OCI-M2 (cell line): ENCODE results near the gene LRPAP1.
"Not testable (repeated sequence)": the region's sequence is repeated elsewhere in the genome, so short reads cannot be mapped to it uniquely, and the experiment has no call there.

Experiments used
- DNase-seq: peaks from one replicate; lab custom pipeline; 2025; ENCODE audit not compliant: unreplicated experiment; lab: John Stamatoyannopoulos, UW

Gene LRPAP1

GRCh38 chr4:3562127-3562526 lies 29.9 kb upstream of the LRPAP1 start:
- not testable (repeated sequence) for DNase-seq

GRCh38 chr4:3560465-3560864 lies 28.2 kb upstream of the LRPAP1 start:
- not testable (repeated sequence) for DNase-seq

GRCh38 chr4:3559381-3560290 lies 27.4 kb upstream of the LRPAP1 start:
- DNase-seq = not testable (repeated sequence)

GRCh38 chr4:3558514-3558836 lies 26.3 kb upstream of the LRPAP1 start:
- not testable (repeated sequence) for DNase-seq

GRCh38 chr4:3557676-3558513 lies 25.7 kb upstream of the LRPAP1 start:
- DNase-seq = not testable (repeated sequence)

- not testable (repeated sequence) for DNase-seq
Measured at GRCh38 chr4:3557088-3557492, 24.9 kb upstream of the LRPAP1 start.

GRCh38 chr4:3556244-3556867 lies 24.1 kb upstream of the LRPAP1 start:
- not testable (repeated sequence) for DNase-seq

GRCh38 chr4:3555459-3556070 lies 23.3 kb upstream of the LRPAP1 start:
- DNase-seq = not testable (repeated sequence)

GRCh38 chr4:3551366-3551765 lies 19.1 kb upstream of the LRPAP1 start:
- DNase-seq = not testable (repeated sequence)

GRCh38 chr4:3550792-3551325 lies 18.6 kb upstream of the LRPAP1 start:
- not testable (repeated sequence) for DNase-seq

GRCh38 chr4:3550041-3550440 lies 17.8 kb upstream of the LRPAP1 start:
- not testable (repeated sequence) for DNase-seq

GRCh38 chr4:3549694-3550001 lies 17.4 kb upstream of the LRPAP1 start:
- DNase-seq = not testable (repeated sequence)

GRCh38 chr4:3548991-3549693 lies 16.9 kb upstream of the LRPAP1 start:
- DNase-seq = not testable (repeated sequence)

- not testable (repeated sequence) for DNase-seq
Measured at GRCh38 chr4:3546721-3547120, 14.5 kb upstream of the LRPAP1 start.

- DNase-seq = not testable (repeated sequence)
Measured at GRCh38 chr4:3545351-3545750, 13.1 kb upstream of the LRPAP1 start.

- DNase-seq = not testable (repeated sequence)
Measured at GRCh38 chr4:3544259-3545025, 12.2 kb upstream of the LRPAP1 start.

- DNase-seq = not testable (repeated sequence)
Measured at GRCh38 chr4:3543415-3543814, 11.2 kb upstream of the LRPAP1 start.

- DNase-seq = not testable (repeated sequence)
Measured at GRCh38 chr4:3538906-3539305, 6.7 kb upstream of the LRPAP1 start.

- DNase-seq = not testable (repeated sequence)
Measured at GRCh38 chr4:3535812-3536211, 3.6 kb upstream of the LRPAP1 start.
